Lung (tissue), 12 donors: ENCODE data around the gene PCDHGA1. TPM values are rescaled to one million over a fixed set of nuclear protein-coding genes. Genes with fewer than 3 reads are reported as not detected.

Experiments
- ATAC-seq: fragments of 200-7000 bp; cut with Tn5 transposase; one replicate; pipeline ENCODE4 v1.9.1; 2020; ENCODE audit warnings: moderate number of reproducible peaks; ENCODE audit not compliant: insufficient read depth, low FRiP score
- DNase-seq, 3 donors: peaks; one replicate each; pipeline ENCODE4 v3.0.0-alpha.2; 2013 to 2017
- H3K27ac ChIP-seq, 2 donors: one replicate each; pipeline ENCODE4 v1.5.1; 2013; ENCODE audit warnings: mild to moderate bottlenecking in 2 of 2, moderate library complexity in 2 of 2, control low read depth in 1 of 2, inconsistent platforms in 1 of 2, low read depth in 1 of 2, low read length in 1 of 2
- H3K27me3 ChIP-seq, 3 donors: one replicate each; pipeline ENCODE4 v1.5.1; 2013; ENCODE audit warnings: low read length in 2 of 3; ENCODE audit not compliant: control insufficient read depth in 3 of 3, insufficient read depth in 3 of 3
- H3K36me3 ChIP-seq, 4 donors: one replicate each; pipeline ENCODE4 v1.5.1; 2013; ENCODE audit warnings: low read length in 4 of 4, mild to moderate bottlenecking in 1 of 4, moderate library complexity in 1 of 4; ENCODE audit not compliant: control insufficient read depth in 4 of 4, insufficient read depth in 4 of 4
- H3K4me1 ChIP-seq, 5 donors: one replicate each; pipeline ENCODE4 v1.5.1; 2013; ENCODE audit warnings: low read length in 5 of 5, mild to moderate bottlenecking in 2 of 5, moderate library complexity in 1 of 5; ENCODE audit not compliant: control insufficient read depth in 5 of 5, insufficient read depth in 5 of 5
- H3K4me3 ChIP-seq: one replicate; pipeline ENCODE4 v1.5.1; 2013; ENCODE audit warnings: mild to moderate bottlenecking, control low read depth, moderate library complexity
- H3K9ac ChIP-seq, 2 donors: one replicate each; pipeline ENCODE4 v1.5.1; 2013; ENCODE audit warnings: low read length in 2 of 2, control low read depth in 1 of 2; ENCODE audit not compliant: insufficient read depth in 1 of 2
- H3K9me3 ChIP-seq, 4 donors: one replicate each; pipeline ENCODE4 v1.5.1; 2013; ENCODE audit warnings: low read length in 3 of 4, mild to moderate bottlenecking in 1 of 4, moderate library complexity in 1 of 4; ENCODE audit not compliant: control insufficient read depth in 4 of 4, insufficient read depth in 3 of 4
- WGBS, 2 donors: extraction: QIAGEN DNeasy Blood & Tissue Kit; methylation state at CpG; one replicate each; pipeline ENCODE4 v1.1.7; 2013; 5-methylcytosine and 5-hydroxymethylcytosine counted together
- polyA plus RNA-seq, 2 donors: library from polyadenylated mRNA; stranded (reverse); fragments of 200-250 nt; gene quantifications; one replicate each; pipeline ENCODE4 v1.2.1, GENCODE V29; 2013
- total RNA-seq, 2 donors: library from RNA; depleted of rRNA in 1 of 2; stranded (reverse); fragments of >200 nt in 1 of 2; gene quantifications; one replicate each; pipeline ENCODE4 v1.2.1, GENCODE V29; 2014 to 2021
- TF ChIP-seq, protein P1 (sequence below): IDR thresholded peaks from 2 replicates; pipeline ENCODE4 v1.5.1; 2012; ENCODE audit warnings: mild to moderate bottlenecking; ENCODE audit errors: control extremely low read depth, extremely low read depth
- donor health status: control.
- donor health status: control.
- donor health status: Bipolar disorder and iron deficiency.
- donor health status: healthy.
- donor health status: DM: yes; HTN: yes; CAD: no.

PCDHGA1 gene
- total and polyA plus RNA-seq, 4 donors = 0.15 to 0.71 (median 0.36) TPM

DNA sequence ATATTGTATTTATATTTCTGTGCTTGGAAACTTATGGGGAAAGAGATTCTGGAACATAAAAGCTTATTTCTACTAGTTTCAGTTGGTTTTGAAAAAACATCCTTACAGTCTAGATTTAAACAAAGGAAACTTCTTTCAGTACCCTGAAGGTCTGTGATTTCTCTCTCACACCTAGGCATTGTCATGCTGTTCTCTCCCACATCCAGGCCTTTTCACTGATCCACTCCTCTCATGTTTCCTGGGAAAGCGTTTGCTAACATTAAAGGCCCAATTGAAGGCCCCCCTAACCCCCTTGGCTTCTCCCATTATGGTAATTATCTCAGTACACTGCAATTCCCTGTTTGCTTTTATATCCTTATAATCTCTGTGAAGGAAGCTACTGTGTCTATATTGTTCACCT is 12.5 kb downstream of the PCDHGA1 start:
- WGBS, 2 donors = 14 to 19% methylated on average over 1 of the region's 1 CpG
- Histone ChIP-seq H3K36me3 (no peaks in the 10 kb centered on the region), H3K27me3 (no peaks in the 10 kb centered on the region), H3K4me3 (no peak overlapping the region), H3K9ac (no peak overlapping the region), H3K27ac (no peak overlapping the region), H3K4me1 (no peaks in the 10 kb centered on the region), H3K9me3 (peaks cover under 1 to 55% (median 26%) of the 10 kb centered on the region in 4 donors)
- TF ChIP-seq, protein P1, sequence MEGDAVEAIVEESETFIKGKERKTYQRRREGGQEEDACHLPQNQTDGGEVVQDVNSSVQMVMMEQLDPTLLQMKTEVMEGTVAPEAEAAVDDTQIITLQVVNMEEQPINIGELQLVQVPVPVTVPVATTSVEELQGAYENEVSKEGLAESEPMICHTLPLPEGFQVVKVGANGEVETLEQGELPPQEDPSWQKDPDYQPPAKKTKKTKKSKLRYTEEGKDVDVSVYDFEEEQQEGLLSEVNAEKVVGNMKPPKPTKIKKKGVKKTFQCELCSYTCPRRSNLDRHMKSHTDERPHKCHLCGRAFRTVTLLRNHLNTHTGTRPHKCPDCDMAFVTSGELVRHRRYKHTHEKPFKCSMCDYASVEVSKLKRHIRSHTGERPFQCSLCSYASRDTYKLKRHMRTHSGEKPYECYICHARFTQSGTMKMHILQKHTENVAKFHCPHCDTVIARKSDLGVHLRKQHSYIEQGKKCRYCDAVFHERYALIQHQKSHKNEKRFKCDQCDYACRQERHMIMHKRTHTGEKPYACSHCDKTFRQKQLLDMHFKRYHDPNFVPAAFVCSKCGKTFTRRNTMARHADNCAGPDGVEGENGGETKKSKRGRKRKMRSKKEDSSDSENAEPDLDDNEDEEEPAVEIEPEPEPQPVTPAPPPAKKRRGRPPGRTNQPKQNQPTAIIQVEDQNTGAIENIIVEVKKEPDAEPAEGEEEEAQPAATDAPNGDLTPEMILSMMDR = no peak
- ATAC-seq (no peak), DNase-seq (no peak)

DNA sequence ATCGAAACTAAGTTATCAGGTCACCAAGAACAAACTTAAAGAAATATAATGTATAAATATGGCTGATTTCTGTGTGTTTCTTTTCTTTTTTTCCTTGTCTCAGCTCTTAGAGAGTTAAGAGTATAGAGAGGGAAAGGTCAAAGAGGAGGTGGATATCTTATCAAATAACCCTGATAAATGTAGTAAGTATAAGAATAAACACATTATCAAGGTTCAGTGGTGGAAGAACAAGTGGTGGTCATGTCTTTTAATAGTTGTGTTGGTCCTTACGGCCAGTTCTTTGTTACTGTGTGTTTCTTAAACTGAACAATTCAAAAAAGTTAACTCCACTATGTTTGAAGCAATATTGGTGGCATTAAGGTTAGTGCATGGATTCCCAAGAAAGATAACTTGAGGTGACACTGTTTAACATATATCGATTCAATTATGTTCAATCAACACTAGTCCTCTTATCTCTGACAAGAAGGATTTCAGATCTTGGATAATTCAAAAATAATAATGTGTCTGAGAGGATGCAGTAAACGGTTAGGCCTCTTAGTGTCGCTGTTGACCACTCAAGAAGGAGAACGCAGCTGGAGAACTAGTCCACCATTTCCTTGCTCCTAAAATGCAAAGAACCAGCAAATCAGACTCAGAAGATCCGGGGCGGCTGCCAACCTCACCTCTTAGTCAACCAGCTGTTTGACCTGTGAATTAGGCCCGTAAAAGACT is 13.1 kb downstream of the PCDHGA1 start, which contains the start of gene PCDHGA3:
TSS of gene PCDHGA3 (plus strand) at position 588 of the 711 bp plus-strand sequence. CDS start 205 bp downstream, outside the sequence.
- Histone ChIP-seq H3K27me3 (no peaks in the 10 kb centered on the region), H3K27ac (peak within 1 kb of the TSS in 1 of 2 donors; percentile 80), H3K4me1 (no peaks in the 10 kb centered on the region), H3K9me3 (peaks cover 0 to 54% (median 24%) of the 10 kb centered on the region in 4 donors), H3K36me3 (no peaks in the 10 kb centered on the region), H3K9ac (no peak within 1 kb of the TSS), H3K4me3 (no peak within 1 kb of the TSS)
- TF ChIP-seq, protein P1 = no peak
- ATAC-seq (no peak), DNase-seq (peak in 2 of 3 donors; percentile 34 to 40)
- WGBS, 2 donors = 23 to 25% methylated on average over 9 of the region's 9 CpGs

- H3K4me1 ChIP-seq = no peaks in the 10 kb centered on the region
- no peaks in the 10 kb centered on the region for H3K36me3 ChIP-seq
- no peak overlapping the region for H3K9ac ChIP-seq
- TF ChIP-seq, protein P1 = no peak
- ATAC-seq (no peak), DNase-seq (no peak)
- H3K27ac ChIP-seq = peak overlapping the region in 1 of 2 donors; percentile 80
- no peak overlapping the region for H3K4me3 ChIP-seq
- no peaks in the 10 kb centered on the region for H3K27me3 ChIP-seq
- 24 to 30% methylated on average over 31 of the region's 31 CpGs for WGBS, 2 donors
- peaks cover 0 to 50% (median 24%) of the 10 kb centered on the region in 4 donors for H3K9me3 ChIP-seq
Measured at GRCh38 chr5:141343953-141344463, 13.7 kb downstream of the PCDHGA1 start.
